ENCODE data around the gene MYLK3.

DNA sequence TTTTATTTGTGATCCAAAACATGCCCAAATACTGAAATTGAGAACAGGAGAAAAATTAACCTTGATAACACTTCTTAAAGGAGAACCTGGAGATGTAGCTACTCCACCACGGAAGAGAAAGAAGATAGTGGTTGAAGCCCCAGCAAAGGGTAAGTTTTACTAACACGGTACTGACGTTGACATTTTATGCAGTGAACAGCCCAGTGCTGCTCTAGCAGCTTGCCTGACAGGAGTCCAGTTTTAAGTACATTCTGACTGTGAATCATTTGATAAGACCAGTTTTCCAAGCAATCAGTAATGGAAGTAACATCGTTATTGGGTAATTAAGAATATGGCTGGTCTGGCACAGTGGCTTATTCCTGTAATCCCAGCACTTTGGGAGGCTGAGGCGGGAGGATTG lies 52.2 kb downstream of the MYLK3 start:
- TF ChIP-seq POLR2A (IDR thresholded peaks at IDR 0.05), result no peak
- TF ChIP-seq EP300 (IDR thresholded peaks at IDR 0.05; ENCODE audit: low read depth), result no peak
